GM11168 (cell line): ENCODE results near the gene SNX20.

Source experiments
- in situ Hi-C: fragments of 300-500 bp; cut with MboI; formaldehyde crosslinking; loops from one replicate; pipeline ENCODE4 v1.12.0; 2022; ENCODE audit warnings: low sequenced_read_pairs; ENCODE audit not compliant: unreplicated experiment

SNX20 gene

GRCh38 chr16:50684823-50685461, 3.8 kb upstream of the SNX20 start:
- in situ Hi-C loops = no loop called here

- in situ Hi-C loops = no loop called here
These were observed 2.7 kb upstream of the SNX20 start for GRCh38 chr16:50683689-50684374.

GRCh38 chr16:50680556-50680893, 587 bp downstream of the SNX20 start:
- in situ Hi-C loops = no loop called here

- in situ Hi-C loops = no loop called here
These were observed 1.2 kb downstream of the SNX20 start for GRCh38 chr16:50679676-50680555.

- in situ Hi-C loops = no loop called here
These were observed 1.8 kb downstream of the SNX20 start for GRCh38 chr16:50679266-50679665.

- in situ Hi-C loops = no loop called here
These were observed 2.6 kb downstream of the SNX20 start for GRCh38 chr16:50678531-50678930.

GRCh38 chr16:50677351-50677750, 3.8 kb downstream of the SNX20 start:
- in situ Hi-C loops = no loop called here

GRCh38 chr16:50676684-50677225, 4.4 kb downstream of the SNX20 start:
- in situ Hi-C loops = no loop called here

- in situ Hi-C loops = no loop called here
These were observed 5.2 kb downstream of the SNX20 start for GRCh38 chr16:50675686-50676610.

GRCh38 chr16:50674831-50675230, 6.3 kb downstream of the SNX20 start:
- in situ Hi-C loops = no loop called here

GRCh38 chr16:50673496-50674275, 7.4 kb downstream of the SNX20 start:
- in situ Hi-C loops = no loop called here

GRCh38 chr16:50671644-50672260, 9.4 kb downstream of the SNX20 start:
- in situ Hi-C loops = no loop called here

- in situ Hi-C loops = no loop called here
These were observed 10.6 kb downstream of the SNX20 start for GRCh38 chr16:50670476-50670875.

- in situ Hi-C loops = loop anchor here (10.0 kb wide), 1 partner anchor 135 kb away; no protein-coding TSS in a partner anchor
These were observed 11.4 kb downstream of the SNX20 start for GRCh38 chr16:50669741-50670140.

GRCh38 chr16:50668368-50669008, 12.6 kb downstream of the SNX20 start:
- in situ Hi-C loops = loop anchor here (10.0 kb wide), 1 partner anchor 136 kb away; no protein-coding TSS in a partner anchor

GRCh38 chr16:50667497-50668367, 13.4 kb downstream of the SNX20 start:
- in situ Hi-C loops = loop anchor here (10.0 kb wide), 1 partner anchor 137 kb away; no protein-coding TSS in a partner anchor
